Stimulated activated CD4-positive, alpha-beta T cell treated with anti-CD3 and anti-CD28 coated beads, Interleukin-1b, Interleukin-23, amount 100 ng/mL, for 4 hours (primary cell): ENCODE results near the gene TTC28.
A peak's percentile ranks its signal among the peaks of the same experiment; 100 is the strongest.
"Not testable (repeated sequence)": the region's sequence is repeated elsewhere in the genome, so short reads cannot be mapped to it uniquely, and the experiment has no call there.

Source experiments
- DNase-seq, 2 donors: peaks; one replicate each; pipeline ENCODE4 v3.0.0-alpha.2; 2020; ENCODE audit warnings: low read depth in 2 of 2

TTC28 gene

DNA sequence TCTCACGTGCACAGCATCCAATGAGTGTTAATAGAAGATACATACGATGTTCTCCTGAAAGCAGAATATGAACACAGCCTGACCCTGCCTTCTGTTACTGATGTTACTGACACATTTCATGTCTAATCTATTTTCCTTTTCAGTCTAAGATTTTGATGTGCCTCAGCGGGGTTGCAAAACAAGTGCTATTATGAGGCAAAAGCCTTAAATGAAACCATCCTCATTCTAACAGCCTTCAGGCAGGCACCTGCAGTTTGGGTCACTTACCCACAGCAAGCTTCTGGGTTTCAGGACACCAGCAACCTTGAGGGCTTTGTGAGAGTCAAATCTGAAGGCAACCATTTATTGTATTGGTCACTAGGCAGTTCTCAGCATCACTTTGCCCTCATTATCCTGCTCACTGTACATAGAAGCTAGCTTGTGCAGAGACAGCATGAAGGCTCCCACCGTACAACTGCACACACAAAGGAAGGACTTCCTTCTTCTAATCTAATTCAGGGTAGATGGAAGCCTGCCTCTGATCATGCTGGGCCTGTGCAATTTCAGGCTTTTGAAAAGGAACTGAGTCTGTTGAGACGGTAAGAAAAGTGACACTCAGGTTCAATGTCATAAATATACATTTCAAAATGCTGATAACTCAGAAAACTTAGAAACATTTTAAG lies 577.4 kb downstream of the TTC28 start:
- no peak for DNase-seq

DNA sequence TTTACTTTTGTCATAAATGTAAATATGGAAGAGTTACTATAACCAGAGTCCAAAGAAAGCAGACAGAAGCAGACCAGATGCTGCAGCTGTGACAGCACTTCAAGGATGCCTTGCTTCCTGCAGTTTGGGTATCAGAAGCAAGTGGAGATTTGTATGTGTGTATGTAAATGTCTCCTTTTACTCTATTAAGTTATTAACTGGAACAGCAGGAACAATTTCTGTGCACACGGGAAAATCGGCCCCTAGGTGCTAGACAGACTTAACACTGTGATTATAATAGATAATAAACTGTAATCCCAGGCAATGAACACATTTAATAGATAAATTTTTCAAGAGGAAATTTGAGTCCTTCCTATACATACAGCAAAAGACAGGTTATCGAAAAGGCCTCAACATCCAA lies 582.0 kb downstream of the TTC28 start:
- DNase-seq = no peak

DNA sequence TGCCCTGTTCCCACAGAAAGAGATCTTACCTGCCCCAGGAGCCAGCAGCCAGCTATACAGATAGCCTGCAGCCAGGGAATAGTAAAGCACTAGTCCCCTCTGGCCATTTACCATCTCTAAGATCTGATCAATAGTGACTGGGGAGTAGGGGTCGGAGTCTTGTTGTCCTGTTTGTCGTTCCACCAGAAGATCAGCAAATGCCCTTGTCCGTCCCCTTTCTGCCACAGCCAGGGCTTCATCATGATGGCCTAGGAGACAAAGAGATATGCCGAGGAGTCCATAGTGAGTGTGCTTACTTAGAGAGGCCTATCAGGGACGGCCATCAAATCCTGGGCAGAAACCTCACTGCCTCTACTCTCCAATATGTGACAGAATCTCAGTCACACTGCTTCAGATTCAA lies 583.5 kb downstream of the TTC28 start:
- no peak for DNase-seq

DNA sequence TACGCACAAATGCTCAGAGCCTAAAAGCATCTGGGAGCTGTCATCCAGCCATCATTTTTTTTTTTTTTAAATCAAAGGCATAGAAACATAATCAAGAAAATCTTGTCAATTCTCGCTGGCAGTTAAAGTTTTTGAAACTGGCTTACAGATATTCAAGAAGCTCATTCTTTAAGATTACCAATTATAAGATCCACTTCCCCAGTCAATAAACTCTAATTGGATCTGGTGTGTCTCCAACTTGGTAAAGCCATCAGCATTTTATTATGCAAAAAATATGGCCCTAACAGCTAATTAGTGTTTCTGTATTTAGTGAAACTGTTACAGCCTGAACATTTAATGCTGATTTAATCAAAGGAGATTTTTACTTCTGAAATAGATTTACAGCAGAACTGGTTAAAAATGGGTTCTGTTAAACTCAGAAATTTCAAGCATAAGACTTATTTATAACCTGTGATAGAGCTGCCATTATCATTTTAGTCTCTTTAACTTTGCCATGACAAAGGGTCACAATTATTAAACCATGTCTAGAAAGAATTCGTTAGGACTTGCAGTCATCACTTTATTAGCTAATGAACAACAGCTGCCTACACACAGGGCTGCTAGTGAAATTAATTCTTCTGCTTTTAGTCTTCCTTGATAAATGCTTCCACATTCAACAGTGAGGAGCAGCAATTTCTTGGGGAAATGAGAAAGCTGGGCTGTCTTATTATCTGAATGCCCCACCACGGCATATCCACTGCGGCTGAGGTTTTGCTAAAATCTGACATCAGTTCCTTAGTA lies 584.1 kb downstream of the TTC28 start:
- no peak for DNase-seq

DNA sequence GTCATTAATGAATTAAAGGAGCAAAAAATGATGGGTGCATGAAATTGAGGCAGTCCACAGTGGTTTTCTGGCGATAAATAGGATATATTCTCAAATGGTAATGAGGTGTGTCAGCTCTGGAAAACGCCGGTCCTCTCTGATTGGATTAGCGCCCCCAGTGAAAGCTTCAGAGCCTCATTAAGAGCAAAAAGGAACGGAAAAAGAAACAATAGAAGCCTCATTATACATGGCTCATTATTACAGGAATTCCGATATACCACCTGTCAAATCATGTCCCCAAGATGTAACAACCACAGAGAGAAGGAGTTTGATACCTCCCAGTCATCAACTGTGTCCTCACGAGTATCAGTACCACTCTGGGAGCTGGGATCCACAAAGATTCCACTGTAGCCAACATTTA lies 584.9 kb downstream of the TTC28 start:
- DNase-seq = no peak

DNA sequence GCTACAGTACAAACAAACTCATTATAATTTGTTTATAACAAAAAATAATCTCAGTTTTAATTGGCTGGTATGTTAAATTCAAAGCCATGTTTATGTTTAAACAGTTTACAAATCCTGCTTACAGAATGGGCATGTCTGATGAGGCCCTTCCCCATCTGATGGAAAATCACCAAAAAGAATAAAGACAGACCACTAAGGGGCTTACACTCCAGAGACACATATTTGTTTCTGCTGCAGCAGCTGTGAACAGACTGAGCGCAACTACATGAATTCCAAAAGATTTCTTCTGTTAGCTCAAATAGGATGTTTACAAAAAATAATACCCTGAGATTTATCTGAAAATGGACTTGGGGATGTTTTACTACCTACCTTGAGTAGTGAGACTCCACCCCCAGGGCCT lies 585.9 kb downstream of the TTC28 start:
- no peak for DNase-seq

DNA sequence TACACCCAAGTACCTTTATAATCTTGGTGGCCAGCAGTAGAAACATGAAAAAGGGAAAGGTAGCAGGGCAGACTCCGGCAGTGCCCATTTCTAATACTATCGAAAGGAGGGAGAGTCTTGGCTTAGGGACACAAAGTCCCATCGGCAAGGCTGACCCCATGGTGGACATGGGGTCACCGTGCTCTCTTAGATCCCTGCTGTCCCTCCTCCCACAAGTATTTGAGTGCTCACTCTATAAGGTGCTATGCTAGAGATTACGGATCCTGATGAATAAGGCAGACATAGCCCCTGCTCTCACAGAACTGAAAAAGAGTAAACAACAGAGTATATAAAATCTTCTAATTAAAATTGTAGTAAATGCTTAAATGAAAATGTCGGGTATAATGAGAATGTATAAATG lies 588.2 kb downstream of the TTC28 start:
- no peak for DNase-seq

DNA sequence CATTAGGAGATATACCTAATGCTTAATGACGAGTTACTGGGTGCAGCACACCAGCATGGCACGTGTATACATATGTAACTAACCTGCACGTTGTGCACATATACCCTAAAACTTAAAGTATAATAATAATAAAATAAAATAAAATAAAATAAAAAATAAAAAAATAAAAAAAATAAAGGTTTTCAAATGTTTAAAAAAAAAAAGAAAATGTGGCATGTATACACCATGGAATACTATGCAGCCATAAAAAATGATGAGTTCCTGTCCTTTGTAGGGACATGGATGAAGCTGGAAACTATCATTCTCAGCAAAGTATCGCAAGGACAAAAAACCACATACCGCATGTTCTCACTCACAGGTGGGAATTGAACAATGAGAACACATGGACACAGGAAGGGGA lies 590.1 kb downstream of the TTC28 start:
- not testable (repeated sequence) for DNase-seq

DNA sequence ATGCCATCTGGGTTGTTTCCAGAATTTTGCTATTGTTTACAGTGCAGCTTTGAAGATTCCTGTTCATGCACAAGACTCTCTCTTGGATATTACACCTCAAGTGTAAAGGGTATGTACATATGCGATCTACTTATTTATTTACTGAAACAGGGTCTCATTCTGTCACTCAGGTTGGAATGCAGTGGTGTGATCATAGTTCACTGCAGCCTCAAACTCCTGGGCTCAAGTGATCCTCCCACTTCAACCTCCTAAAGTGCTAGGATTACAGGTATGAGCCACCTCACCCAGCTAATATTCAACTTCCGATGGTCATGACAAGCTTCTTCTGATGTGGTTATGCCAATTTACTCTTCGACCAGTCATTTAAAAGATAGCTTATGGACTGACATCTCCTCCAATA lies 602.5 kb downstream of the TTC28 start:
- no peak for DNase-seq

DNA sequence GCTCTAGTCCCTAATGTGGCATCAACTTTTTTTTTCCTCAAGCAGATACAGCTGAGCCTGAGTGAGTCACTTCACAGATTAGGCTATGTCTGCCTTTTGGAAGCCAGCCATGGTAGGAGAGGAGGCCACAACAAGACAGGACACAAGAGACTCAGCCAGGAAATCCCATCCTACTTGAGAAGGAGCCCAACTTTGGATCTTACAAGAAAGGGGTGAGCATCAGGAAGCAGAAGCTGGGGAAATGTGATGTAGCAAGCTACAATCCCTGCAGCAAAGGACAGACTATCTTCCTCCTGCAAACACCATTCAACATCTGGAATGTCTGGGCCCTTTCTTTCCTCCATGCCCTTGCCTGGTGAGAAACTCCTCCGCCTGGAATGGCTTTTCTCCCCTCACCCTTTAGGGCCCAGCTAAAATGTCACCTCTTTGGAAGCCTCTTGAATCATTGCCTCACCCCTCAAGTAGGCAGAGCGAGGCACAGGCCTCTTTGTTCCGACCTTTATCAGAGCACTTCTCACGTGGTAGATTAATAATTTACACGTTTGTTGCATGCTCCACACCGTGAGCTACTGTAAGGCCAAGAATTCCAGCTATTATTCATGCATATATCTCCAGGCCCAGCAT lies 604.2 kb downstream of the TTC28 start:
- no peak for DNase-seq

DNA sequence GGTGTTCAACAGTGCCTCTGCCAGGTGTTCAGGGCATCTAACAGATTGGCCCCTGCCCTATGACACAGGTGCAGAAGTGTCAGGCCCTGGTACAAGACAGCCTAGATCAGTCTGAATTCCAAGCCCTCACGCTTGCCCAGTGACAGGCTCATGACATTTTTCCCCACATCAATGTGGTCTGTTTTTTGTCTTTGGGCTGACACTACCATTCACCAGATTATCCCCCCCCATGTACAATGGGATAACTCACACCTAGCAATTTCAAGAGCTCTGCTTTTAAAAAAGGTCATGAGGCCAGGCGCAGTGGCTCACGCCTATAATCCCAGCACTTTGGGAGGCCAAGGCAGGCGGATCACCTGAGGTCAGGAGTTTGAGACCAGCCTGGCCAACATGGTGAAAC lies 605.1 kb downstream of the TTC28 start:
- no peak for DNase-seq

DNA sequence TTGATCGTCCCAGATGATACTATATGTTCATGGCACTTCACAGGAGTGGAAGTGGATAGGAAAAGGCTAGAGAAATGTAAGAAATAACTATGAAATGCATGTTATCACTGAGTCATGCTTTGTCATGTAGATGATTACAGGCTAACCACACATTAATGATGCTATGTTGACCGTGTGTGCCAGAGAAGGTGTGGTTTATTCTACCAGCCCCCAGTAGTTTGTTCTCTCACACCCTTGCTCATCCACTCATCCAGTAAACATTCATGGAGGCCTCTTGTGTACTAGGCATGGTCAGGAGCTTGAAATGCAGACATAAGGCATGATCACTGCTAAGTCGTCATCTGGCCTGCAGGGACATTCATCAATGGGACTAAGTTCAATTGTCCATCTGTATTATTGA lies 607.6 kb downstream of the TTC28 start:
- DNase-seq = no peak

DNA sequence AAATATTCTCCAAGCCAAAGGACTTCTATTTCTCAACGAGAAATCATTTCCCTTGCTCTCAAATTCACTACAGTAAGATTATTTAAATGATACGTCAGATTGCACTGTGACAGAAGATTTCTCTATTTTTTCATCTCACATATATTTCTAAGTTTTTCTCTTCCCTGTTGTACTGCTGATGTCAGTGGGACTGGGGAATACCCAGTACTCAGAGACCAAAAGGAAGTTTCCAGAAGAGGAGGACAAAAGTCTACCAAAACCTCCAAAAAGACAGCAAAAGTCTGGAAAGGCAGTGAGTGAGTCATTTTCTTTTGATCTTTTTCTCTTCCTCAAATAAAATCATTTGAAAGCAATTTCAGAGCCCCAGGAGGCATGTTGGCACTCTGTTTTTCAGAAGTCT lies 610.8 kb downstream of the TTC28 start:
- DNase-seq = no peak

DNA sequence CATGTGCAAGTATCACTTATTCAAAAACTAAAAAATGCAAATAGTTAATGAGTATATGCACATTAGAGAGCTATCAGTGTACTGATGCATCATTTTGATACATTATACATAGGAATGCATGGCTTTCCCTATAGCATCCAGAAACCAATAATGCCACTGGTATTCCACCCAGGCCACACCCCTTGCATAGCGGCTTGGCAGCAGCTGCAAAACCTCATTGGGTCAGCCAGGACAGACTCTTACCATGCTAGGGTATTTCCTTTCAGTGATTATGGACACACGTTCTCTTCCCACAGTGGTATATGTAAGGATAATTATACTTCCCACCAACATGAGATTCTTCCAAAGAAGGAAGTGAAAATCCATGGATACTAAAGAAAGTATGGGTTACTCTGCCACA lies 614.7 kb downstream of the TTC28 start:
- DNase-seq = no peak

DNA sequence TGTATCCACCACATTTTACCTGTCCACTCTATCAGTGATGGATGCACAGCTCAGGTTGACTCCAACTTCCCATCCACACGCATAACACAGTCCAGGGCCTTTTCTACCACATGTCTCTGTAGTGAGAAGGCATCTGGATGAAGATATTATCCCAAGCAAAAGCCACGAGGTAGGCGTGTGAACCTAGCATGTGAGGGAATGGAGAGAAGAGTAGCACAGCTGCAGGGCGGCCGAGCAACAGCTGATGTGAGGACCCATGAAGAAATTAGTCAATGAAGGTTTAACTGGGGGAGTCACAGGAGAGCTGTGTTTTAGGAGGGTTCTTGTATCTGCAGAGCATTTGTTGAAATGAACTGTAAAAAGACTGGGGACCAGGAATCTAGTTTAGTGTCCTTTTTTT lies 616.0 kb downstream of the TTC28 start:
- no peak for DNase-seq

DNA sequence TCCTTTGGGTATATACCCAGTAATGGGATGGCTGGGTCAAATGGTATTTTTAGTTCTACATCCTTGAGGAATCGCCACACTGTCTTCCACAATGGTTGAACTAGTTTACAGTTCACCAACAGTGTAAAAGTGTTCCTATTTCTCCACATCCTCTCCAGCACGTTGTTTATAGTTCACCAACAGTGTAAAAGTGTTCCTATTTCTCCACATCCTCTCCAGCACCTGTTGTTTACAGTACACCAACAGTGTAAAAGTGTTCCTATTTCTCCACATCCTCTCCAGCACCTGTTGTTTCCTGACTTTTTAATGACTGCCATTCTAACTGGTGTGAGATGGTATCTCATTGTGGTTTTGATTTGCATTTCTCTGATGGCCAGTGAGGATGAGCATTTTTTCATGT lies 619.0 kb downstream of the TTC28 start:
- DNase-seq = not testable (repeated sequence)

DNA sequence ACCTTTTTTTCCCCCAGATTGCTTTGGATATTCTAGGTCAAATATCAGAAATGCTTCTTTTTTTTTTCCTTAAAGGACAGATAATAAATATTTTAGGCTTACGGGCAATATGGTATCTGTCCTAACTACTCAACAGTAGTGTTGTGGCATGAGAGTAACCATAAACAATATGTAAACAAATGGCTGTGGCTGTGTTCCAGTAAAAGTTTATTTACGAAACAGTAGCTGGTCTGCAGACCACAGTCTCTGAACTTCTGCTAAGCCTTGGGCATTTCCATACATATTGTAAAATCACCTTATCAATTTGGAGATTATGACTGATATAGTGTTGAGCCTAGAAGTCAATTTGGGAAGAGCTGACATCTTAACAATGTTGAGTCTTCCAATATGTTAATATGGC lies 621.6 kb downstream of the TTC28 start:
- no peak for DNase-seq

DNA sequence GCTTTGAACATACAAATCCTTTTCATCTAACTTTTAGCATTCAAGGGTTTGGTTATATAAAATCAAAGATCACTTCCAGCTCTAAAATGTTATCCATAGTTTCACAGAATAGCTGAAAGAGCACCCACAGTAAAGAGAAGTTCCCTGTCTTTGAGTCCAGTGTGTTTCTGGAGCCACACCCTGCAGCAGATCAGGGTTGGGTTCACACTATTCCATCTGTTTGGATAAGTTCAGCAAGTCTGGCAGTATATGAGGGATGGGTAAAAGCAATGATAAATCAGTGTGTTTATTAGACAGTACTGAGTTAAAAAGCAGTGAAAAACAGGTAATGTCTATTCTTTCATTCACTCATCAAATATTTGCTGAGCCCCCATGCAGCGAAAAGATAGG lies 624.8 kb downstream of the TTC28 start:
- DNase-seq = no peak

DNA sequence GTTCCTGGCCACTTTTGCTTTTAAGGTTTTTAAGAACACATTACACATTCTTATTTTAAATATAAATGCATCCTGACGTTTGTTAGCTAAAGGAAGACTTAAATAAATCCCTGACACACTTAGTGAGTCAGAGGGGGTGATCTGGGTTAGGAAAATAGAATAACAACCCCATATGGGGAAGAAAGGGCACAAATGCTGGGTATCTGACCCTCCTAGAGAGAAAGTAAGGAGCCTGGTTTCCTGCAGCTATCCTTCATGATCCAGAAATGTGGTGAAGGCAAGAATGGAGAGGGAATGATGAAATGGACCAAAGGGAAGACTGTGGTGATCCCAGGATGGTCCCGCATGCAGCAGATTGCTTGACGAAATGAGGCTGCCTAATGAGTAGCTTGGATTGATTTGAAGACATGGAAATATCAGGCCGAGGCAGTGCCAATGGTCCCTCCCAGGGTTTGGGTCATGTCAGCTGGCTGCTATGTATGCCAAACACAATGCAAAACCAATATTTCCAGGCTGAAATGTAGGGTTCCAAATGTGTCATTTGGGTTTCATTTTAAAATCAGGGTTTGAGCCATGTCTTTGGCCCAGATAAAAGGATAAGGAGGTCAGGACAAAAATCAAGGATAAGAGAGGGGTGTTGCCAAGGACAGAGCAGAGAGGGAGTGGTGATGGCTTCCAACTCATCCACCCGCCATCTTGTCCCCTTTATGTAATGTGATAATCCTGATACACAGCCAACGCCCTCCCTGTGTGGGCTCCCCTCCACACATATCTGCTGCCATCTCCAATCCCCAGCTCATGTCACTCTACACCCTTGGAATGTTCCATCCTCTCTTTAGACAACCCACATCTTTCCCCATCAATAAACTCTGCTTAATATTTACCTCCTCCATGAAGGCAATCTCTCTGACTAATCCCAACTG lies 625.5 kb downstream of the TTC28 start:
- DNase-seq = no peak

DNA sequence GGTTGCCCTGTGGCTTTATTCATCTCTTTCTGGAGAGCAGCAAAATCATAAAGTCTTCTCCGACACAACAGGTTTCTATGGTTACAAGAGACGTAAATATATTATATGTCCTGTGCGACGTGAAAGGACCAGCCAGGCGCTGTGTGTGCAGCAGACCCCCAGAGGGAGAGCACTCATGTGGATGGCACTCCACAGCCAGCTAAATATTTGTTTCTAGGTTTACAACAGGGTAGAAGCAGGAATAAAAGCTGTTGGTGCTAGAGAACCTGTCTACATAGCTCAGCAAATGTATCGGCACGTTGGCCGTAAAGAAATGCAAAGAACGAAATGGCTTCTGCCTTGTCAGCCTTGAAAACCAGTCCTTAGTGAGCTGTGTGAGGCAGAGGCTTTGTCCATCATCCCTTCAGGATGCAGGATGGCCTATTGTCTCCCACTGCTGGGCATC lies 626.8 kb downstream of the TTC28 start:
- DNase-seq = no peak

DNA sequence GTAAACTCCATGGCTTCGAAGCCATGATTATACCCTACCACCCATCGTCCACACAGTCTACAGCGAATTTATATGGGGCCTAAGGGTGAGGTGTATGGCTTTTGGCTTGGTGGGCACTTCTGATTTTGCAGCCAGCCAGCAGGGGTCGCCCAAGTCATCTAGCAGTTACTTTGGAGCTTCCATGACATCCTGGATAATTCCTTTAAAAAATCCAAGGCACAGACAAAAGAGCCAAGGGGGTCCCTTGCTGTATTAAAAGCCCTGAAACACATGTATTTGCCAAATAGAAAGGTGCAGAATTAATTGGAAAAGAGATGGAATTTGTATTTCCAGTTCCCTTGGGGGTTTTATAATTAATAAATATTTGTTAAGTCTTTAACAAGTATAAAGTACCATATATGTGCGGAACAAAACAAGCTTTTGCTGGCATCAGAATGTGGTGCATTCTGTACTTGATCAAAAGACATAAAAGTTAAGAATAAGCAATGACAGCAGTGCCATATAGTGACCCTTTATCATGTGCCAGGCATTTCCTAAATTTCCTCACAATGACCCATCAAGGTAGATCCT lies 627.8 kb downstream of the TTC28 start:
- DNase-seq = peak; percentile 3 to 39
